Spleen (tissue), 11 donors: ENCODE data around the gene RUSC2. TPM values are rescaled to one million over a fixed set of nuclear protein-coding genes. Genes with fewer than 3 reads are reported as not detected.
A peak's percentile ranks its signal among the peaks of the same experiment; 100 is the strongest.

Experiments
- DNase-seq: peaks from one replicate; pipeline ENCODE4 v3.0.0-alpha.2; 2020
- H3K27ac ChIP-seq, 8 donors: fragments of 200-600 bp; sonication (generic) in 7 of 8; 1 replicate in 4 of 8; 2 replicates in 4 of 8; pipeline versions ENCODE4 v1.5.0 to v1.8.0; 2016 to 2021; ENCODE audit warnings: inconsistent platforms in 4 of 8, mild to moderate bottlenecking in 4 of 8, moderate library complexity in 1 of 8
- H3K27me3 ChIP-seq, 7 donors: fragments of 200-600 bp; sonication (generic) in 6 of 7; replicated peaks in 1 of 7; 1 replicate in 4 of 7; 2 replicates in 3 of 7; pipeline versions ENCODE4 v1.5.0 to v1.8.0; 2016 to 2021; ENCODE audit warnings: inconsistent platforms in 3 of 7, mild to moderate bottlenecking in 1 of 7
- H3K36me3 ChIP-seq, 6 donors: fragments of 200-600 bp; sonication (generic) in 5 of 6; 1 replicate in 4 of 6; 2 replicates in 2 of 6; pipeline versions ENCODE4 v1.5.0 to v1.8.0; 2016 to 2021; ENCODE audit warnings: inconsistent platforms in 2 of 6
- H3K4me1 ChIP-seq, 6 donors: fragments of 200-600 bp; sonication (generic) in 5 of 6; 1 replicate in 3 of 6; 2 replicates in 3 of 6; pipeline versions ENCODE4 v1.5.0 to v1.8.0; 2016 to 2021; ENCODE audit warnings: inconsistent platforms in 3 of 6
- H3K4me3 ChIP-seq, 8 donors: fragments of 200-600 bp; sonication (generic) in 7 of 8; 1 replicate in 4 of 8; 2 replicates in 4 of 8; pipeline versions ENCODE4 v1.5.0 to v1.8.0; 2016 to 2021; ENCODE audit warnings: inconsistent platforms in 4 of 8, mild to moderate bottlenecking in 4 of 8, moderate library complexity in 2 of 8
- H3K9me3 ChIP-seq, 8 donors: fragments of 200-600 bp; sonication (generic) in 7 of 8; 1 replicate in 4 of 8; 2 replicates in 4 of 8; pipeline versions ENCODE4 v1.5.0 to v1.8.0; 2016 to 2021; ENCODE audit warnings: inconsistent platforms in 4 of 8
- POLR2A ChIP-seq, 3 donors: fragments of 450-650 bp; IDR thresholded peaks; one replicate each; pipeline ENCODE4 v1.5.1; 2017; ENCODE audit warnings: antibody characterized with exemption in 3 of 3, mild to moderate bottlenecking in 1 of 3
- POLR2AphosphoS5 ChIP-seq, 3 donors: sonication (generic); formaldehyde crosslinking; IDR thresholded peaks; one replicate each; pipeline ENCODE4 v1.5.1; 2017; ENCODE audit warnings: antibody characterized with exemption in 3 of 3
- WGBS, 5 donors: extraction: QIAGEN DNeasy Blood & Tissue Kit in 3 of 5; methylation state at CpG; one replicate each; pipeline versions ENCODE4 v1.1.5 to v1.1.7; 2013 to 2018; 5-methylcytosine and 5-hydroxymethylcytosine counted together
- intact Hi-C: fragments of 100-400 bp; cut with DNase I; formaldehyde crosslinking; loops from one replicate; pipeline ENCODE4 v1.15.0; 2023; ENCODE audit warnings: low total_unique reads
- polyA plus RNA-seq, 3 donors: library from polyadenylated mRNA; stranded (reverse); fragments of 200-250 nt; gene quantifications; one replicate each; pipeline ENCODE4 v1.2.1, GENCODE V29; 2013
- total RNA-seq, 7 donors: library from RNA; depleted of rRNA in 3 of 7; stranded (reverse); fragments of >200 nt in 3 of 7; fragmentation: NEBNext Ultra II Directional in 4 of 7; extraction: Animal tissue kit (Norgen Biotek cat#: 25700) in 4 of 7; gene quantifications; one replicate each; pipeline versions ENCODE4 v1.1.0 to v1.2.1, GENCODE V29; 2016 to 2021
- TF ChIP-seq, protein P1 (sequence below), 11 experiments: fragments of 200-600 bp in 7 of 11; fragments of 450-650 bp in 4 of 11; sonication (generic) in 4 of 11; IDR thresholded peaks in 8 of 11; conservative IDR thresholded peaks in 3 of 11; 1 replicate in 7 of 11; 2 replicates in 4 of 11; pipeline versions ENCODE4 v1.4.0 to v1.8.0; 2016 to 2021; ENCODE audit warnings: antibody characterized with exemption in 11 of 11, inconsistent platforms in 4 of 11, mild to moderate bottlenecking in 1 of 11
- donor health status: healthy with polysubstance abuse.
- donor health status: DM: no; HTN: no; CAD: no; lungs with moderate emphysema.
- donor health status: DM: no; HTN: no; CAD: no.
- donor health status: Bipolar disorder and iron deficiency.
- donor health status: healthy.
- donor health status: DM: no; HTN: no; CAD: no.
- donor health status: DM: yes; HTN: yes; CAD: no.

RUSC2 gene
- total and polyA plus RNA-seq, 10 donors, result 2.5 to 41.9 (median 14.7) TPM

DNA sequence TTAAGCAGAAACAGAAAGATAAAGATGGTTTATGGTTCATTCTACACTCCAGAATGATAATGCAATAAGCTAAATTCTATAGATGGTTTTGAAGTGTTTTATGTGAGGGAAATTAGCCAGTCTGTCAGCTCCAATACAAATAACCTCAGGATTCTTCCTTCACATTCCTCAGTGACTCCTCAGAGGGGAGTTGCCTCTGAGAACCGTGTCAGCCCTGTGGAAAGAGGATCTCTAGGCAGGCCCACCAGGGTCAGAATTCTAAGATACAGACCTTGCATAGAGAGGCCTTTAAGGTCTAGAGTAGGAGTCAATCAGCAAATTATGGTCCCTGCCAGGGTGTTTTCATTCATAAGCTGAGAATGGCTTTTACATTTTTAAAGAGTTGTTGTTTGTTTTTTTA is 26.6 kb downstream of the RUSC2 start:
- Histone ChIP-seq H3K9me3 (no peaks in the 10 kb centered on the region), H3K4me3 (no peak overlapping the region), H3K27ac (peak overlapping the region in 3 of 8 donors; percentile 5 to 65 (median 20)), H3K36me3 (no peaks in the 10 kb centered on the region), H3K4me1 (peaks cover 0 to 38% (median 8%) of the 10 kb centered on the region in 6 donors), H3K27me3 (no peaks in the 10 kb centered on the region)
- WGBS, 5 donors, result 31 to 46% (median 39%) methylated on average over 1 of the region's 1 CpG
- DNase-seq, result no peak
- TF ChIP-seq POLR2AphosphoS5 (IDR thresholded peaks at IDR 0.05), result no peak
- intact Hi-C loops, result no loop called here

DNA sequence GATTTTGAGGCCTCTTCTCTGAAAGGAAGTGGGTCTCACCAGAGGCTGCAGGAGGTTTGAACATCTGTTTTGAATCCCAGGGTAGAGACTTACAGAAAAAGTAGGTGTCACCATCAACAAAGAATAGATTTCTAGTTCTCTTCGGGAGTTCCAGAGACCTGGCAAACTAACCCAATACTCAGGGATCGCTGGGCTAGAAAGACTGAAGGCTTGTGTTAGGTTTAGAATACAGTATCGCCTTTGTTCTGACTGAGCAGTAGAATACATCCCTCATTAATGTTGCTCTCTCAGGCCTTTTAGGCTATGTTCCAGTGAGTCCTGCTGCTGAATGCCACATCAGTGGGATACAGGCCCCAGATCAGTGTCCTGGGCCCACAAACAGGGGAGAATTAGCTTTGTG is 27.2 kb downstream of the RUSC2 start:
- DNase-seq, result no peak
- H3K4me3 ChIP-seq, result no peak overlapping the region
- intact Hi-C loops, result no loop called here
- H3K36me3 ChIP-seq, result no peaks in the 10 kb centered on the region
- H3K9me3 ChIP-seq, result no peaks in the 10 kb centered on the region
- H3K4me1 ChIP-seq, result peaks cover 0 to 34% (median 7%) of the 10 kb centered on the region in 6 donors
- H3K27me3 ChIP-seq, result no peaks in the 10 kb centered on the region
- H3K27ac ChIP-seq, result peak overlapping the region in 3 of 8 donors; percentile 5 to 65 (median 34)
- WGBS, 5 donors, result 79 to 90% (median 90%) methylated on average over 3 of the region's 3 CpGs
- TF ChIP-seq, protein P1, sequence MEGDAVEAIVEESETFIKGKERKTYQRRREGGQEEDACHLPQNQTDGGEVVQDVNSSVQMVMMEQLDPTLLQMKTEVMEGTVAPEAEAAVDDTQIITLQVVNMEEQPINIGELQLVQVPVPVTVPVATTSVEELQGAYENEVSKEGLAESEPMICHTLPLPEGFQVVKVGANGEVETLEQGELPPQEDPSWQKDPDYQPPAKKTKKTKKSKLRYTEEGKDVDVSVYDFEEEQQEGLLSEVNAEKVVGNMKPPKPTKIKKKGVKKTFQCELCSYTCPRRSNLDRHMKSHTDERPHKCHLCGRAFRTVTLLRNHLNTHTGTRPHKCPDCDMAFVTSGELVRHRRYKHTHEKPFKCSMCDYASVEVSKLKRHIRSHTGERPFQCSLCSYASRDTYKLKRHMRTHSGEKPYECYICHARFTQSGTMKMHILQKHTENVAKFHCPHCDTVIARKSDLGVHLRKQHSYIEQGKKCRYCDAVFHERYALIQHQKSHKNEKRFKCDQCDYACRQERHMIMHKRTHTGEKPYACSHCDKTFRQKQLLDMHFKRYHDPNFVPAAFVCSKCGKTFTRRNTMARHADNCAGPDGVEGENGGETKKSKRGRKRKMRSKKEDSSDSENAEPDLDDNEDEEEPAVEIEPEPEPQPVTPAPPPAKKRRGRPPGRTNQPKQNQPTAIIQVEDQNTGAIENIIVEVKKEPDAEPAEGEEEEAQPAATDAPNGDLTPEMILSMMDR (IDR thresholded peaks at IDR 0.05 in 8 of 11, conservative IDR thresholded peaks at IDR 0.05 in 3 of 11), result no peak
- no peak for TF ChIP-seq POLR2AphosphoS5 (IDR thresholded peaks at IDR 0.05)
- no peak for TF ChIP-seq POLR2A (IDR thresholded peaks at IDR 0.05)

DNA sequence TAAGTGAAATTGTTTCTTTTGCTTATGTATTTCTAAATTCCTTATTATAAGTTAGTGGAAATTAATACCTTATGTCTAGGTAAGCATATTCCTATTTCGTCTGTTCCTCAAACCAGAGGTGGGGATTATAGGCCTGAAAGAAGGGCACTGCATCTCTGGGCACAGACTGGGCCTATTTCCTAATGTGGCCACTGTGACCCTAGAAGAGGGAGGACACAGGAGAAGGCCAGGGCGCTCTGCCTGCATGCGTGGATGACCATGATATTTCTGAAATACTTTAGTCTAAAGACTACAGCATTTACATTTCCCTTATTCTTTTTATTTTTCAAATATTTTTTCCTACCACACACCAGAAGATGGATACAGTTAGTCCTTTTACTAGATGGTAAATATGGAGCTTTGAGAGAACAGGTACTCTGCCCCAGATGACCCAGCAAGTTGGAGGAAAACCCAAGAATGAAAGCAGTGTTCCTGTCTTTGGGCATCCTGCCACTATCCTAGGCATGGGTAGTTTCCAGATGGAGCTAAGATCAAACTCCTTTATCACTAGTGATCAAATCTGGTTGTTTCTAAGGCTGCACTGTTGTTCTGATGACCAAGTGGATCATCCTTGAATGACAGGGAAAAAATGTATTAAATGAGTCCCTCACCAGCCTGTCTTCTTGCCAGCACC is 27.8 kb downstream of the RUSC2 start:
- no peaks in the 10 kb centered on the region for H3K36me3 ChIP-seq
- no peak for DNase-seq
- H3K27ac ChIP-seq, result peak overlapping the region in 5 of 8 donors; percentile 28 to 72 (median 53)
- H3K4me1 ChIP-seq, result peaks cover 0 to 35% (median 7%) of the 10 kb centered on the region in 6 donors
- H3K4me3 ChIP-seq, result no peak overlapping the region
- no peaks in the 10 kb centered on the region for H3K27me3 ChIP-seq
- no peaks in the 10 kb centered on the region for H3K9me3 ChIP-seq
- intact Hi-C loops, result no loop called here
- 88 to 97% (median 91%) methylated on average over 3 of the region's 3 CpGs for WGBS, 5 donors
- TF ChIP-seq, protein P1 (IDR thresholded peaks at IDR 0.05 in 8 of 11, conservative IDR thresholded peaks at IDR 0.05 in 3 of 11), result no peak
- TF ChIP-seq POLR2A (IDR thresholded peaks at IDR 0.05) (no peak), POLR2AphosphoS5 (IDR thresholded peaks at IDR 0.05) (no peak)

DNA sequence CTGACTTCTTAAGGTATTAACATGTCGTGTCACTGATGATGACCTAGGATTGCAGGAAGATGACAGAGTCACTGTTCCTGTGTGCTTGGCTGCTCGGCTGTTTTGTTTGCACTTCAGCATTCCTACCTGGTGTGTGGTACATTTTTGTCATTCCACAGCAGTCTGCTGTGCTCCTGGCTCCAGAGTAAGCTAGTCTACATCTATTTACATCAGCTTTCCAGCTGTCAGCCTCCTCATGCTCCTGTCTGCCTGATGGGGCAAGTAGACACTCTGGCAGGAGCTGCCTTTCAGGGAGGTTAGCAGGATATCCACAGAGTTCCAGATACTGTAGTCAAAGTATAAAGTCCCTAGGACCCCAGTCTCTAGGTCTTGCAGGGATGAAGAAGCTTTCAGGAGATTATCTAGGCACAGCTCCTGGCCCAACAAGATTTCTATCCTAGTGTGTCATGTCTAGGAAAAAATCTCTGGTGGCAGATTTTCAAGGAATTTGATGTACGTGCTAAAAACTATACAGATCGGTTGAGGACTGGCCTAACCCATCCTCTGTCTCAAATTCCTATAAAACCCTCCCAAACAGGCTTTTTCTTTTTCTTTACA is 28.4 kb downstream of the RUSC2 start:
- Histone ChIP-seq H3K27ac (peak overlapping the region in 6 of 8 donors; percentile 28 to 72 (median 50)), H3K4me1 (peaks cover 0 to 35% (median 7%) of the 10 kb centered on the region in 6 donors), H3K4me3 (no peak overlapping the region), H3K36me3 (no peaks in the 10 kb centered on the region), H3K27me3 (no peaks in the 10 kb centered on the region), H3K9me3 (no peaks in the 10 kb centered on the region)
- DNase-seq, result no peak
- TF ChIP-seq, protein P1 (IDR thresholded peaks at IDR 0.05 in 8 of 11, conservative IDR thresholded peaks at IDR 0.05 in 3 of 11), result no peak
- TF ChIP-seq POLR2AphosphoS5 (IDR thresholded peaks at IDR 0.05) (no peak), POLR2A (IDR thresholded peaks at IDR 0.05) (no peak)
- 72 to 84% (median 82%) methylated on average over 4 of the region's 4 CpGs for WGBS, 5 donors
- intact Hi-C loops, result no loop called here
